Stimulated activated CD4-positive, alpha-beta T cell treated with anti-CD3 and anti-CD28 coated beads, Interleukin-15, amount 100 ng/mL, for 48 hours (primary cell): ENCODE results near the gene CLDN8.

Experiments used
- DNase-seq, 2 donors: peaks; one replicate each; pipeline ENCODE4 v3.0.0-alpha.2; 2020; ENCODE audit warnings: low read depth in 2 of 2

The CLDN8 gene

GRCh38 chr21:30206551-30207251 is 9.2 kb downstream of the CLDN8 start:
- no peak for DNase-seq

GRCh38 chr21:30200000-30200399 is 15.9 kb downstream of the CLDN8 start:
- DNase-seq = no peak

GRCh38 chr21:30194701-30195299 is 21.1 kb downstream of the CLDN8 start:
- no peak for DNase-seq

- DNase-seq = no peak
Measured at GRCh38 chr21:30193201-30193600, 22.7 kb downstream of the CLDN8 start.

- no peak for DNase-seq
Measured at GRCh38 chr21:30190554-30190953, 25.3 kb downstream of the CLDN8 start.

- DNase-seq = no peak
Measured at GRCh38 chr21:30189773-30190172, 26.1 kb downstream of the CLDN8 start.

- no peak for DNase-seq
Measured at GRCh38 chr21:30186242-30186641, 29.7 kb downstream of the CLDN8 start.

- DNase-seq = no peak
Measured at GRCh38 chr21:30168086-30168485, 47.8 kb downstream of the CLDN8 start.

- DNase-seq = no peak
Measured at GRCh38 chr21:30166705-30167104, 49.2 kb downstream of the CLDN8 start, which contains the start of gene CLDN17. TSS of gene CLDN17 (minus strand) at chr21:30166805. CDS start at chr21:30166617, 188 bp downstream.

- DNase-seq = no peak
Measured at GRCh38 chr21:30166171-30166570, 49.7 kb downstream of the CLDN8 start.

- no peak for DNase-seq
Measured at GRCh38 chr21:30164796-30165195, 51.1 kb downstream of the CLDN8 start.
